H1 (cell line): ENCODE results near the gene EPS8L1. TPM values are rescaled to one million over a fixed set of nuclear protein-coding genes. Genes with fewer than 3 reads are reported as not detected.

Source experiments
- BRCA1 ChIP-seq: IDR thresholded peaks from 2 replicates; pipeline ENCODE4 v1.6.1; 2012; ENCODE audit warnings: low read depth, low read length, improper control_type of control experiment
- CHD2 ChIP-seq: IDR thresholded peaks from 2 replicates; pipeline ENCODE4 v1.6.1; 2012; ENCODE audit warnings: low read length, improper control_type of control experiment
- CTBP2 ChIP-seq: IDR thresholded peaks from 2 replicates; pipeline ENCODE4 v1.7.0; 2011; ENCODE audit warnings: borderline replicate concordance, mild to moderate bottlenecking, moderate library complexity, mixed read lengths, low read length; ENCODE audit not compliant: insufficient read depth, insufficient read length
- GTF2F1 ChIP-seq: IDR thresholded peaks from 2 replicates; pipeline ENCODE4 v1.6.1; 2012; ENCODE audit warnings: low read depth, low read length, improper control_type of control experiment, borderline replicate concordance
- JUND ChIP-seq: IDR thresholded peaks from 2 replicates; pipeline ENCODE4 v1.6.1; 2011; ENCODE audit warnings: mild to moderate bottlenecking, improper control_type of control experiment, low read length
- KDM5A ChIP-seq: fragments of 200-600 bp; IDR thresholded peaks from 2 replicates; pipeline ENCODE4 v1.7.1; 2012; ENCODE audit warnings: mild to moderate bottlenecking, low read length, inconsistent platforms, mixed read lengths
- PHF8 ChIP-seq: fragments of 200-600 bp; sonication (generic); conservative IDR thresholded peaks from 2 replicates; pipeline ENCODE4 v1.7.1; 2012; ENCODE audit warnings: low read depth, mild to moderate bottlenecking, inconsistent platforms, low read length, moderate library complexity
- POU5F1 ChIP-seq: IDR thresholded peaks from 2 replicates; pipeline ENCODE4 v1.6.1; 2011; ENCODE audit warnings: low read depth, mild to moderate bottlenecking, low read length, moderate library complexity
- SP4 ChIP-seq: IDR thresholded peaks from 2 replicates; pipeline ENCODE4 v1.6.1; 2012; ENCODE audit warnings: low read length, inconsistent platforms
- TBP ChIP-seq: IDR thresholded peaks from 2 replicates; pipeline ENCODE4 v1.6.1; 2011; ENCODE audit warnings: low read depth, low read length, improper control_type of control experiment
- polyA plus RNA-seq, 7 experiments: library from polyadenylated mRNA; depleted of rRNA in 3 of 7; stranded (reverse) in 5 of 7; unstranded in 2 of 7; fragments of >200 nt in 5 of 7; fragments of 200-250 nt in 2 of 7; gene quantifications; 1 replicate in 5 of 7; 2 replicates in 1 of 7; 4 replicates in 1 of 7; pipeline versions ENCODE4 v1.2.1 to v1.2.3, GENCODE V29; 2011 to 2013; ENCODE audit warnings: missing spikeins in 2 of 7, mixed read lengths in 2 of 7
- total RNA-seq: library from RNA; stranded (reverse); fragmentation: NEBNext Ultra II Directional; extraction: Animal tissue kit (Norgen Biotek cat#: 25700); gene quantifications from 2 replicates; pipeline ENCODE4 v1.2.1, GENCODE V29; 2021
- TF ChIP-seq, protein P1 (sequence below): fragments of 300-600 bp; sonication (generic); IDR thresholded peaks from 2 replicates; pipeline ENCODE4 v1.7.1; 2012; ENCODE audit warnings: low read length, moderate library complexity, mild to moderate bottlenecking, inconsistent platforms; ENCODE audit not compliant: insufficient replicate concordance

The EPS8L1 gene
- total and polyA plus RNA-seq, 2 of the 8 experiments (the other 6 are each of a cell fraction or from before 2014, with no cell fraction given) = 19.8 to 30.2 TPM

- TF ChIP-seq, protein P1, sequence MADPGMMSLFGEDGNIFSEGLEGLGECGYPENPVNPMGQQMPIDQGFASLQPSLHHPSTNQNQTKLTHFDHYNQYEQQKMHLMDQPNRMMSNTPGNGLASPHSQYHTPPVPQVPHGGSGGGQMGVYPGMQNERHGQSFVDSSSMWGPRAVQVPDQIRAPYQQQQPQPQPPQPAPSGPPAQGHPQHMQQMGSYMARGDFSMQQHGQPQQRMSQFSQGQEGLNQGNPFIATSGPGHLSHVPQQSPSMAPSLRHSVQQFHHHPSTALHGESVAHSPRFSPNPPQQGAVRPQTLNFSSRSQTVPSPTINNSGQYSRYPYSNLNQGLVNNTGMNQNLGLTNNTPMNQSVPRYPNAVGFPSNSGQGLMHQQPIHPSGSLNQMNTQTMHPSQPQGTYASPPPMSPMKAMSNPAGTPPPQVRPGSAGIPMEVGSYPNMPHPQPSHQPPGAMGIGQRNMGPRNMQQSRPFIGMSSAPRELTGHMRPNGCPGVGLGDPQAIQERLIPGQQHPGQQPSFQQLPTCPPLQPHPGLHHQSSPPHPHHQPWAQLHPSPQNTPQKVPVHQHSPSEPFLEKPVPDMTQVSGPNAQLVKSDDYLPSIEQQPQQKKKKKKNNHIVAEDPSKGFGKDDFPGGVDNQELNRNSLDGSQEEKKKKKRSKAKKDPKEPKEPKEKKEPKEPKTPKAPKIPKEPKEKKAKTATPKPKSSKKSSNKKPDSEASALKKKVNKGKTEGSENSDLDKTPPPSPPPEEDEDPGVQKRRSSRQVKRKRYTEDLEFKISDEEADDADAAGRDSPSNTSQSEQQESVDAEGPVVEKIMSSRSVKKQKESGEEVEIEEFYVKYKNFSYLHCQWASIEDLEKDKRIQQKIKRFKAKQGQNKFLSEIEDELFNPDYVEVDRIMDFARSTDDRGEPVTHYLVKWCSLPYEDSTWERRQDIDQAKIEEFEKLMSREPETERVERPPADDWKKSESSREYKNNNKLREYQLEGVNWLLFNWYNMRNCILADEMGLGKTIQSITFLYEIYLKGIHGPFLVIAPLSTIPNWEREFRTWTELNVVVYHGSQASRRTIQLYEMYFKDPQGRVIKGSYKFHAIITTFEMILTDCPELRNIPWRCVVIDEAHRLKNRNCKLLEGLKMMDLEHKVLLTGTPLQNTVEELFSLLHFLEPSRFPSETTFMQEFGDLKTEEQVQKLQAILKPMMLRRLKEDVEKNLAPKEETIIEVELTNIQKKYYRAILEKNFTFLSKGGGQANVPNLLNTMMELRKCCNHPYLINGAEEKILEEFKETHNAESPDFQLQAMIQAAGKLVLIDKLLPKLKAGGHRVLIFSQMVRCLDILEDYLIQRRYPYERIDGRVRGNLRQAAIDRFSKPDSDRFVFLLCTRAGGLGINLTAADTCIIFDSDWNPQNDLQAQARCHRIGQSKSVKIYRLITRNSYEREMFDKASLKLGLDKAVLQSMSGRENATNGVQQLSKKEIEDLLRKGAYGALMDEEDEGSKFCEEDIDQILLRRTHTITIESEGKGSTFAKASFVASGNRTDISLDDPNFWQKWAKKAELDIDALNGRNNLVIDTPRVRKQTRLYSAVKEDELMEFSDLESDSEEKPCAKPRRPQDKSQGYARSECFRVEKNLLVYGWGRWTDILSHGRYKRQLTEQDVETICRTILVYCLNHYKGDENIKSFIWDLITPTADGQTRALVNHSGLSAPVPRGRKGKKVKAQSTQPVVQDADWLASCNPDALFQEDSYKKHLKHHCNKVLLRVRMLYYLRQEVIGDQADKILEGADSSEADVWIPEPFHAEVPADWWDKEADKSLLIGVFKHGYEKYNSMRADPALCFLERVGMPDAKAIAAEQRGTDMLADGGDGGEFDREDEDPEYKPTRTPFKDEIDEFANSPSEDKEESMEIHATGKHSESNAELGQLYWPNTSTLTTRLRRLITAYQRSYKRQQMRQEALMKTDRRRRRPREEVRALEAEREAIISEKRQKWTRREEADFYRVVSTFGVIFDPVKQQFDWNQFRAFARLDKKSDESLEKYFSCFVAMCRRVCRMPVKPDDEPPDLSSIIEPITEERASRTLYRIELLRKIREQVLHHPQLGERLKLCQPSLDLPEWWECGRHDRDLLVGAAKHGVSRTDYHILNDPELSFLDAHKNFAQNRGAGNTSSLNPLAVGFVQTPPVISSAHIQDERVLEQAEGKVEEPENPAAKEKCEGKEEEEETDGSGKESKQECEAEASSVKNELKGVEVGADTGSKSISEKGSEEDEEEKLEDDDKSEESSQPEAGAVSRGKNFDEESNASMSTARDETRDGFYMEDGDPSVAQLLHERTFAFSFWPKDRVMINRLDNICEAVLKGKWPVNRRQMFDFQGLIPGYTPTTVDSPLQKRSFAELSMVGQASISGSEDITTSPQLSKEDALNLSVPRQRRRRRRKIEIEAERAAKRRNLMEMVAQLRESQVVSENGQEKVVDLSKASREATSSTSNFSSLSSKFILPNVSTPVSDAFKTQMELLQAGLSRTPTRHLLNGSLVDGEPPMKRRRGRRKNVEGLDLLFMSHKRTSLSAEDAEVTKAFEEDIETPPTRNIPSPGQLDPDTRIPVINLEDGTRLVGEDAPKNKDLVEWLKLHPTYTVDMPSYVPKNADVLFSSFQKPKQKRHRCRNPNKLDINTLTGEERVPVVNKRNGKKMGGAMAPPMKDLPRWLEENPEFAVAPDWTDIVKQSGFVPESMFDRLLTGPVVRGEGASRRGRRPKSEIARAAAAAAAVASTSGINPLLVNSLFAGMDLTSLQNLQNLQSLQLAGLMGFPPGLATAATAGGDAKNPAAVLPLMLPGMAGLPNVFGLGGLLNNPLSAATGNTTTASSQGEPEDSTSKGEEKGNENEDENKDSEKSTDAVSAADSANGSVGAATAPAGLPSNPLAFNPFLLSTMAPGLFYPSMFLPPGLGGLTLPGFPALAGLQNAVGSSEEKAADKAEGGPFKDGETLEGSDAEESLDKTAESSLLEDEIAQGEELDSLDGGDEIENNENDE = no peak
- TF ChIP-seq PHF8 (no peak), CTBP2 (no peak), CHD2 (no peak), JUND (no peak), SP4 (no peak), GTF2F1 (no peak), KDM5A (no peak), TBP (no peak), BRCA1 (no peak), POU5F1 (no peak)
Observed at GRCh38 chr19:55044286-55044685, 31.4 kb upstream of the EPS8L1 start (continued).
